Inflammatory macrophage treated with lipopolysaccharide for 1 hour (primary cell): Measurements from ENCODE around the gene F2R.
"Not testable (repeated sequence)": the region's sequence is repeated elsewhere in the genome, so short reads cannot be mapped to it uniquely, and the experiment has no call there.

Source experiments
- DNase-seq, 2 donors: peaks; one replicate each; pipeline ENCODE4 v3.0.0-alpha.2; 2020 to 2022

F2R gene

GRCh38 chr5:76720988-76721569 is 5.2 kb downstream of the F2R start:
- peak; percentile 62 to 74 for DNase-seq

DNA sequence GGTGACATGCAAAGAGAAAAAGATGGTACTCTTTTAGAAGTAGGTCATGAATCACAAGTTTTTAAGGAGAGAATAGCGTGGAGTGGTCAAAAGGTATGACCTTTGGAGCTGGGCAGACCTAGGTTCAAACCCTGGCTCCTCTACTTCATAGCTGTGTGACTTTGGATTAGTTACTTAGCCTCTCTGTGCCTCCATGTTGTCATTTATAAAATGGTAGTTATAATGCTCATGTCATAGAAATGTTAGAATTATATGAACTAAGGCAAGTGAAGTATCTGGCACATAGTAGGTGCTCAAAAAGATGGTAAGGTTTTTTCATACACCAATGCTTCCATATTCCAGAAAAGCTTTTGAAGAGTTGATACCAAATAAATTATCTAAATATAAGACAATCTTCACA is 7.3 kb downstream of the F2R start:
- no peak for DNase-seq

DNA sequence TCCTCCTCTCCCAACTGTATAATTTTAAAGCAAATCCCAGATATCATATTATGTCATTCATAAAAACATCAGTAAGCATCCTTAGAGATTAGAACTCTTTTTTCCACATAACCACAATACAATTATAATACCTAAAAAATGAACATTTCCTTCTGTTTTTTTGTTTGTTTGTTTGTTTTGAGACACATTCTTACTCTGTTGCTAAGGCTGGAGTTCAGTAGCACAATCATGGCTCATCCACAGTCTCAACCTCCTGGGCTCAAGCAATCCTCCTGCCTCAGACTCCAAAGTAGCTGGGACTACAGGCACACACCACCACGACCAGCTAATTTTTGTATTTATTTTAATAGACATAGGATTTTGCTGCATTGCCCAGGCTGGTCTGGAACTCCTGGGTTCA is 8.0 kb downstream of the F2R start:
- no peak for DNase-seq

DNA sequence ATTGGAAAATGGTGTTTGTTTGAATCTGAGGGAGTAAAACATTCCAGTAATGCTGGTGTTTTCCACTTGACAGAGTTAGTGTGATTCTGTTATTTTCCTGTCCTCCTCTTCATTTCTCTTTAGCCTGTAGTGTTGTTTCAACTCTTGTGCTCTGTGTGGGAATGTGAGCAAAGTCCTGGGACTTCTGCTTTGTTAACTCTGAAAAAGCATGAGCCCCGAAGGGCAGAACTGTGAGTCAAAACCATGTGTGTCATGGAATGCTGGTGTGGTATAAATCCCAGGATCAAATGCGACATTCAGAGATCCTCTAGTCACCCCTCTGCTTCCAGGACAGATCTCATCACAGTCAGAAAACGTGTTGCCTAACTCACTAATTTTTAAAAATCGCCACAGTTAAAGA is 8.9 kb downstream of the F2R start:
- peak in 1 of 2 donors; percentile 51 for DNase-seq

DNA sequence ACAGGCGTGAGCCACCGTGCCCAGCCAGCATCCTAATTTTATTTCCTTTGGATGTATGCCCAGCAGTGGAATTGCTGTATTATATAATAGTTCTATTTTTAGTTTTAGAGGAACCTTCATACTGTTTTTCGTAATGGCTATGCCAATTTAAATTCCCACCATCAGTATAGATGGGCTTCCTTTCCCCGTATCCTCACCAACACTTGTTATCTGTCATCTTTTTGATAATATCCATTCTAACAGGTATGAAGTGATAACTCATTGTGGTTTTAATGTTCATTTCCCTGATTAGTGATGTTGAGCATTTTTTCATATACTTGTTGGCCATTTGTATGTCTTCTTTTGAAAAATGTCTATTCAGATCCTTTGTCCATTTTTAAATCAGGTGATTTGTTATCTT is 13.0 kb downstream of the F2R start:
- no peak for DNase-seq

- no peak for DNase-seq
These were observed 13.7 kb downstream of the F2R start for GRCh38 chr5:76729373-76730290.

- DNase-seq, result no peak
These were observed 16.6 kb downstream of the F2R start for GRCh38 chr5:76732405-76733048.

GRCh38 chr5:76733049-76733417 is 17.1 kb downstream of the F2R start:
- DNase-seq, result no peak

DNA sequence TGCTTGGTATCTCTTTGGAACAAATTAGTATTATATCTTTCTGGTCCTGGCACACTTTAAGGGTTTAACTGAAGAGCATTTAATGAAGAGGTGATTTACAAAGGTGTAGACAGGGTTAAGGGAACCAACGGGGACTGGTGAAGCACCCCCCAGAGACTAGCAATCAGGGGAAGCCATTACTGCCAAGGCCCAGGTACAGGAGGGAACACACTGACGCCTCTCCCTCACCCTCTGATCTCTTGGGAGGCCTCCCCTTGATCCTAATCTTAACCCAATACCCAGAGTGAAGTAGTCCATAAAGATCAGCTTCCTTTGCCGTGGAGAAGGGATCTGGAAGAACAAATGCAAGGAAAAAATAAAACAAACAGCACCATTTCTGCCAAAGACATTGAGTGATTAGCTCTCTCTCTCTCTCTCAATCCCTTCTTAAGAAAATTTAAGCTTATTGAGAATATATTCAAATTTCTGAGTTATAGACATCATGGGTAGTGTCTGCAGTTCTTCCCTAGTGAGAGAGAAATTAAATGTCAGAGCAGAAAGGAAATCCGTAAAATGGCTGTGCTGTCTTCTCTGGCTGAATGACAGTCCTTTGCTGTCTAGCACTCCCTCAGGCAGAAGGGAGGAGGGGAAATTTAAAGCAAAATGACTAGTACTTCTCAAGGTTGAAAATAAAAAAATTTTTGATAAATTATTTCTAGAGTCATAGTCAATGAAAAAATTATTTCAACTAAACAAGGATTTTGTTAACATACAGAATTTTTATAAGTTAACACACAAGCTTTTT is 20.0 kb downstream of the F2R start:
- no peak for DNase-seq

DNA sequence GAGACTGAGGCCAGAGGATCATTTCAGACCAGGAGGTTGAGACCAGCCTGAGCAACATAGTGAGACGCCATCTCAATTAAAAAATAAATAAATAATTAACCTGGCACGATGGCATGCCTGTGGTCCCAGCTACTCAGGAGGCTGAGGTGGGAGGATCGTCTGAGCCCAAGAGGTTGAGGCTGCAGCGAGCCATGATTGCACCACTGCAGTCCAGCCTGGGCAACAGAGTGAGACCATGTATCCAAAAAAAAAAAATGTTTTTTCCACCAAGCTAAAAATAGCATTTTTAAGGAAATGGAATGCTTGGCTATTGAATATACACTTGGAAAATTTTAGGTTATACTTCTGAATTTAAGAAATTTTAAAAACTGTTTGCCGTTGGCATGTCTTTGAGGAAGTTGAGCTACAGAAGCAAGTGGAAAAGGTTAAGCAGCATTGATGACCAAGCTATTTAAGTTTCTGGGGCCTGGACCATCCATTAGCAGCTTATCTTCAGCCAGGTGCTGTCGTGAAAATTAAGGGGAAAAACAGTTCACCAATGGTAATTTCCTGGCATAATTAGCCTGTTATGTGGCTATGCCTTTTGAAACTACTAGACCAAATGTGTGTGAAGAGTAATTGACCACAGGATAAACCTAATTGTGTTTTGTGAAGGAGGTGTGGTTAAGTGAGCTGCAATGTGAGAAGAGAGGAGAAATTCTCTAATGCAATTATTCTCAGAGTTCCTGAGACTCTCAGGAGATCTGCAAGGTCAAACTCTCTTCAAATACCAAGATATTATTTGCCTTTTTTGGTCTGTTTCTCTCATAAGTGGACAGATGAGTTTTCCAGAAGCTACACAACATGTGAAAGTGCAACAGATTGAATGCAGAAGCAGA is 21.0 kb downstream of the F2R start:
- no peak for DNase-seq

- DNase-seq, result no peak
These were observed 21.9 kb downstream of the F2R start for GRCh38 chr5:76737846-76738245.

DNA sequence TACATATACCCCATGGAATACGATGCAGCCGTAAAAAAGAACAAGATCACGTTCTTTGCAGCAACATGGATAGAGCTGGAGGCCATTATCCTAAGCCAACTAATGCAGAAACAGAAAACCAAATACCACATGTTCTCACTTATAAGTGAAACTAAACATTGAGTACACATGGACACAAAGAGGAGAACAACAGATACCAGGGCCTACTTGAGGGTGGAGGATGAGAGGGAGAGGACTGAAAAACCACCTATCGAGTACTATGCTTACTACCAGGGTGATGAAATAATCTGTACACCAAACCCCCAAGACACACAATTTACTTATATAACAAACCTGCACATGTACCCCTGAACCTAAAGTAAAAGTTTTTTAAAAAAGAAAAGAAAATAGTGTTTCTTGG is 25.6 kb downstream of the F2R start:
- DNase-seq, result not testable (repeated sequence)

DNA sequence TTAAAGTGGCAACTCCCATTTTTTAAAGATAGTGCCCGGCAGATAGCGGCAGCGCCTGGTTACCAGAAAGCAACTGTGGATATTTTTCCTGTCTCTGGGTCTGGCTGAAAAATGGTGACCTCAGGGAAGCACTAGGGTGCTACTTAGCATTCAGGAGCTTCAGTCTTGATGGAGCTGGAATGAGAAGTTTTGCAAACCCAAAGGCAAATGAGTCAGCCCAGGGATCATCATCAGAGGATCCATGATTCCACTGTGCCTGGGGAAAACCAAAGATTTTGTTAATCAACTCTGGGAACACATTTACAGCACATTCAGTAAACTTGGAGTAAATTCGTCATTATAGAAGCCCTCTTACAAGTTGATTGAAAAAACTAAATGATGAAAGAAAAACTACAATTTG is 26.7 kb downstream of the F2R start:
- DNase-seq, result no peak

DNA sequence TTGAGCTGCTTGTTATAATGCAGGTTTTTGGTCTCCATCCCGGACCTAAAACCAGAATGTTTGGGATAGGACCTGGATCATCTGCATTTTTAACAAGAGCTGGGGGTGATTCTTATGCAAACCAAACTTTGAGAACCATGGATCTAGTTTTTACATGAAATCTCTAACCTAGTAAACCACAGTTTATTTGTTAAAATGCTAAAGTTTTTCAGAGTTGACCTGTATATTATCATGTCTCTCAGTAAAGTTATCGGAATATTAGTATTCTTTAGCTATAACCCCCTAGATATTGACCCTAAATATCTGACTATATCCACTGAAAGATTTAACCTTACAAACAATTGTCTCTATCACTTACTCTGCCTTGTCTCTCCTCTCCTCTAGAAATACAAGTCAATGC is 28.7 kb downstream of the F2R start:
- DNase-seq, result no peak

GRCh38 chr5:76745670-76746069 is 29.7 kb downstream of the F2R start:
- no peak for DNase-seq

DNA sequence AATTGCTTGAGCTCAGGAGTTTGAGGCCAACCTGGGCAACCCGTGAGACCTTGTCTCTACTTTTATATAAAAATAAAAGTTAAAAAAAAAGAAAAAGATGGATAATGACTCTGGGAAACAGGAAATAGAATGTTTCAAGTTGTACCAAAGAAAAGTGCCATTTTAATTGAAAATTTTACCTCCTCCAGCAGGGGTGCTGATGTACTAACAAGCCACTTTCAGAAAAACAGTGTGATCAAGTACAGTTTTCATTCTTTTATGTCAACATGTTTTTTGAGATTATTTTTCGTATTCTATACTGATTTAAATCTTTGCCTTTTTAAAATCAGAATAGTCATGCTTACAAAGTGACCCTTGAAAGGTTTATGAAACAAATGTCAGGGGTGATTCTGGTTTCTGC is 30.8 kb downstream of the F2R start:
- DNase-seq, result no peak

DNA sequence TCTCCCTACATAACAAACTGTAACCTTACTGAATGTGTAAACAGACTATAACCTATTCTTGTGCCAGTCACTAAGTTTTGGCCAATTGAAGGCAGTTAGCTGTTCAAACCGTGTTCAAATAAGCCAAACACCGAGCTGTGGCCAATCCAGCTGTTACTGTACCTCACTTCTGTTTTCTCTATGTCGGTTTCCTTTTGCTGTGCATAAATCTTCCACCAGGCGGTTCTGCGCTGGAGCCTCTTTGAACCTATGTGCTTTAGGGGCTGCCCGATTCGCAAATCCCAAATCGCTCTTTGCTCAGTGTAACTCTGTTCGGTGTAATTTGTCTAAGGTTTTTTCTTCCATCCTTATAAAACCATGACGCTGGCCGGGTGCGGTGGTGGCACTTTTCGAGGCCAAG is 31.8 kb downstream of the F2R start:
- peak in 1 of 2 donors; percentile 5 for DNase-seq

- DNase-seq, result no peak
These were observed 35.4 kb downstream of the F2R start for GRCh38 chr5:76751291-76751690.

DNA sequence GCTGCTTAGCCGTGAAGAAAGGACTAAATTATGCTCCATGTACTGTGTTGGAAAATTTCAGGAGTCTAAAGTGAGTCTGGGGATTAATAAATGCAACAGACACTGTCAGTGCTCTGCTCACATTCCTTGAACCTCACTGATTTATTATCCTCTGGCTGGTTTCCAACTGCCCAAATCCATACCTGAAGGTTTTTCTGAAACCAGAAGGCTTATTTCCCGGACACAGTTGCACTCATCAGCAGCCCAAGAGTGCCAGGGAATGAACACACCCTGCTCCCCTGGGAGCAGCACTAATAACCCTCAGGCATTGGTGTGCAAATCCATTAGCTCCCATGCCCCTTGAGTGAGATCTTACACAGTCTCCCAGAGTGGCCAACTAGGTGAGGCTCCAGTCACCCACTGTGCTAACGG is 38.7 kb downstream of the F2R start:
- no peak for DNase-seq

DNA sequence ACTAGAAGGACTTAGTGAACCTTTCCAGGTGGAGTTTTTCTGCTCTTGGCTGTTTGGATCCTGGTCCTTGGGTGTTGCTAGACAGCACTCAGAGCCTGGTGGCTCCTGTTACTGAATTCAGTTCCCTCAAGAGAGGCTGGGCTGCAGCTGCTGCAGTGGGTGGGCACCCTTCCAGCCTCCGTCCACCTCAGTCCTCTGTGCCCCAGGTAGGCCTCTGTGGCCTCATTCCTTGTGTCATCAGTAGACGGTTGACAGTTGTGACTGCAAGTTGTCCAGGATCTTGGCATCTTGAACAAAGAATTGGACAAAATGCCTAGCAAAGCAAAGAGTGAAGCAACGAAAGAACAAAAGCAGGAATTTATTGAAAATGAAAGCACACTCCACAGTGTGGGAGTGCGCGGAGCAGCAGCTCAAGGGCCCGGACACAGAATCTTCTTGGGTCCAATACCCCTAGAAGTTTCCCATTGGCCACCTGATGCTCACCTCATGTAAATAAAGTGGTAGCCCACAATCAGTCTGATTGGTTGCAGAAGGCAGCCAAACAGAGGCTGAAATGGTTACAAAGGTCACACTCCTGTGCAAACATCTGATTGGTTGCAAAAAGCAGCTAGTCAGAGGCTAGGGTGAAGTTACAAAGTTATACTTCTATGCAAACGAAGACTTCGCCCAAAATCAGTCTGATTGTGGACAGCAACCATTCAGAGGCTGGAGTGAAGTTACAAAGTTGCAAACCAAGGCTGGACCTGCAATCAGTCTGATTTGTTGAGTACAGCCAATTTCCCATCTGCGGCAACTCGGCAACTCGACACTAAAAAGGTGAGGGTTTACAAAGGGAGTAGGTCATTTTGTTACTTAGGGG is 40.1 kb downstream of the F2R start:
- no peak for DNase-seq

DNA sequence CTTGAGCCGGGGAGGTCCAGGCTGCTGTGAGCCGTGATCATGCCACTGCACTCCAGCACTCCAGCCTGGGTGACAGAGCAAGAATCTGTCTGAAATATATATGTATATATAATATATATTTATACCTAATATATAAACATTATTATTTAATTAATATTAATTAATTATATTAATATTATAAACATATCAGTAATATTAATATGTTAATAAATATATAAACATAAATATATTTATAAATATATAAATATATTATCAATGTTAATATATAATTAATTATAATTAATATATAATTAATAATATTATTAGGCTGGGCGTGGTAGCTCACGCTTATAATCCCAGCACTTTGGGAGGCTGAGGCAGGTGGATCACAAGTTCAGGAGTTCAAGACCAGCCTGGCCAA is 41.1 kb downstream of the F2R start:
- no peak for DNase-seq
